ENCODE measurements around the gene XYLT1.

- TF ChIP-seq POLR2AphosphoS5 (IDR thresholded peaks at IDR 0.05; ENCODE audit: low read depth, low read length) (no peak), SPI1 (IDR thresholded peaks at IDR 0.05; ENCODE audit: low read depth, low read length) (no peak)
Measured at GRCh38 chr16:17437981-17438380, 32.8 kb downstream of the XYLT1 start.
